Natural killer cell (primary cell): ENCODE data around the gene ATIC. TPM values are rescaled to one million over a fixed set of nuclear protein-coding genes. Genes with fewer than 3 reads are reported as not detected.
"Not testable (repeated sequence)": the region's sequence is repeated elsewhere in the genome, so short reads cannot be mapped to it uniquely, and the experiment has no call there.

Experiments
- ATAC-seq, 3 donors: fragments of 150-1000 bp in 2 of 3; fragments of 200-7000 bp in 1 of 3; cut with Tn5 transposase; 1 replicate in 1 of 3; 2 replicates in 2 of 3; pipeline ENCODE4 v1.10.0; 2021; ENCODE audit warnings: mild to moderate bottlenecking in 2 of 3, moderate library complexity in 2 of 3
- DNase-seq, 2 donors: peaks; one replicate each; pipeline versions ENCODE4 v3.0.0 to v3.0.0-alpha.2; 2013 to 2021; ENCODE audit warnings: mixed read lengths in 1 of 2
- H3K27ac ChIP-seq: one replicate; pipeline ENCODE4 v1.5.1; 2013; ENCODE audit warnings: mild to moderate bottlenecking, low read length
- H3K27me3 ChIP-seq: one replicate; pipeline ENCODE4 v1.6.1; 2013; ENCODE audit warnings: low read length; ENCODE audit not compliant: control insufficient read depth, insufficient read depth
- H3K36me3 ChIP-seq: one replicate; pipeline ENCODE4 v1.6.1; 2013; ENCODE audit warnings: low read length; ENCODE audit not compliant: control insufficient read depth, insufficient read depth
- H3K4me1 ChIP-seq: one replicate; pipeline ENCODE4 v1.6.1; 2013; ENCODE audit warnings: low read length; ENCODE audit not compliant: control insufficient read depth, insufficient read depth
- H3K4me3 ChIP-seq: one replicate; pipeline ENCODE4 v1.5.1; 2013; ENCODE audit warnings: low read length
- H3K9me3 ChIP-seq: one replicate; pipeline ENCODE4 v1.6.1; 2013; ENCODE audit warnings: low read length; ENCODE audit not compliant: control insufficient read depth, insufficient read depth
- H3K27ac Mint-ChIP-seq, 2 donors: one replicate each; pipeline ENCODE4 v1.8.0; 2022; ENCODE audit warnings: mild to moderate bottlenecking in 2 of 2, mixed read lengths in 2 of 2, moderate library complexity in 1 of 2
- H3K27me3 Mint-ChIP-seq, 2 donors: one replicate each; pipeline ENCODE4 v1.8.0; 2022; ENCODE audit warnings: low read depth in 2 of 2, mixed read lengths in 2 of 2
- H3K36me3 Mint-ChIP-seq: one replicate; pipeline ENCODE4 v1.8.0; 2022; ENCODE audit warnings: mixed read lengths
- H3K4me1 Mint-ChIP-seq, 2 donors: one replicate each; pipeline ENCODE4 v1.8.0; 2022; ENCODE audit warnings: mixed read lengths in 2 of 2
- H3K4me3 Mint-ChIP-seq: one replicate; pipeline ENCODE4 v1.8.0; 2022; ENCODE audit warnings: mild to moderate bottlenecking, moderate library complexity, mixed read lengths
- H3K9me3 Mint-ChIP-seq, 2 donors: one replicate each; pipeline ENCODE4 v1.8.0; 2022; ENCODE audit warnings: mixed read lengths in 2 of 2
- CTCF ChIP-seq: fragments of 200-600 bp; IDR thresholded peaks from one replicate; pipeline ENCODE4 v1.8.0; 2022; ENCODE audit warnings: antibody characterized with exemption
- WGBS: methylation state at CpG from one replicate; pipeline ENCODE4 v1.1.7; 2013; ENCODE audit warnings: missing lambda C conversion rate; ENCODE audit not compliant: insufficient coverage; 5-methylcytosine and 5-hydroxymethylcytosine counted together
- intact Hi-C: fragments of 100-400 bp; cut with micrococcal nuclease; formaldehyde crosslinking; loops from one replicate; pipeline ENCODE4 v1.14.2; 2022
- total RNA-seq, 4 donors: library from RNA; stranded (reverse); fragments of 120-200 nt in 1 of 4; gene quantifications; one replicate each; pipeline versions ENCODE4 v1.2.3 to v1.2.4, GENCODE V29; 2013 to 2022

The ATIC gene
- total RNA-seq, 3 donors from 2014 or later (not counting 1 experiment from before 2014, with no cell fraction given), result 33.2 to 49.9 (median 44.5) TPM

- DNase-seq (no peak), ATAC-seq (no peak)
- no peaks in the 10 kb centered on the region for H3K4me1 ChIP-seq
- H3K27me3 ChIP-seq, result no peaks in the 10 kb centered on the region
- Mint-ChIP-seq H3K27ac (no peak overlapping the region), H3K27me3 (no peaks in the 10 kb centered on the region), H3K4me1 (no peaks in the 10 kb centered on the region), H3K36me3 (no peaks in the 10 kb centered on the region), H3K4me3 (no peak overlapping the region), H3K9me3 (peaks cover 0 to 2% of the 10 kb centered on the region in 2 donors)
- WGBS, result 93% methylated on average over 6 of the region's 6 CpGs
- intact Hi-C loops, result no loop called here
- H3K4me3 ChIP-seq, result no peak overlapping the region
- no peak overlapping the region for H3K27ac ChIP-seq
- peaks cover 7% of the 10 kb centered on the region for H3K9me3 ChIP-seq
- no peak for TF ChIP-seq CTCF
- no peaks in the 10 kb centered on the region for H3K36me3 ChIP-seq
Observed at GRCh38 chr2:215299337-215299859, 12.5 kb upstream of the ATIC start.

DNA sequence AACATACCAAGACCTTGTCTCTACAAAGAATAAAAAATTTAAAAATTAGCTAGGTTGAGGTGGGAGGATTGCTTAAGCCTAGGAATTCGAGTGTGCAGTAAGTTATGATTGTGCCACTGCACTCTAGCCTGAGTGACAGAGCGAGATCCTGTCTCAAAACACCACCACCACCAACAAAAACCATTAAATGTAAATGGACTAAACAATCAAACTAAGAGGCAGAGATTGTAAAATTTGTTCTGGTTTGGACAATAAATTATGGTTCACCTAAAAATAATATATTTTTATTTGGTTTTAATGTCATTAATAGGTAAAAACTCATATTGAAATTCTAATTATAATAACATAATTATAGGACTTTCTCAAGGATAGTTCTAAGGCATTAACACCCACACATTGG lies 9.9 kb upstream of the ATIC start:
- no peak overlapping the region for H3K27ac Mint-ChIP-seq
- TF ChIP-seq CTCF, result no peak
- no peaks in the 10 kb centered on the region for H3K27me3 ChIP-seq
- no peak overlapping the region for H3K4me3 Mint-ChIP-seq
- H3K4me1 Mint-ChIP-seq, result no peaks in the 10 kb centered on the region
- peaks cover 7% of the 10 kb centered on the region for H3K9me3 ChIP-seq
- H3K27me3 Mint-ChIP-seq, result peaks cover 0 to 5% of the 10 kb centered on the region in 2 donors
- H3K4me3 ChIP-seq, result no peak overlapping the region
- no peaks in the 10 kb centered on the region for H3K36me3 Mint-ChIP-seq
- no peak overlapping the region for H3K27ac ChIP-seq
- H3K36me3 ChIP-seq, result no peaks in the 10 kb centered on the region
- no peaks in the 10 kb centered on the region for H3K4me1 ChIP-seq
- DNase-seq, result no peak
- WGBS, result no CpG with 5 or more reads among the region's 2 CpGs
- no peak for ATAC-seq
- intact Hi-C loops, result no loop called here
- peaks cover 0 to 2% of the 10 kb centered on the region in 2 donors for H3K9me3 Mint-ChIP-seq

GRCh38 chr2:215311259-215311624 lies 617 bp upstream of the ATIC start:
- peak overlapping the region; percentile 87 for H3K4me3 Mint-ChIP-seq
- H3K9me3 ChIP-seq, H3K36me3 ChIP-seq, H3K27me3 Mint-ChIP-seq, H3K36me3 Mint-ChIP-seq, H3K9me3 Mint-ChIP-seq, intact Hi-C loops, H3K27me3 ChIP-seq: not testable (repeated sequence)
- ATAC-seq, result peak; percentile 16 to 21 (median 19)
- peak in 1 of 2 donors; percentile 52 for DNase-seq
- H3K4me1 ChIP-seq, result peaks cover 15% of the 10 kb centered on the region
- peaks cover 20 to 31% of the 10 kb centered on the region in 2 donors for H3K4me1 Mint-ChIP-seq
- H3K27ac ChIP-seq, result peak overlapping the region; percentile 80
- H3K27ac Mint-ChIP-seq, result peak overlapping the region; percentile 57 to 87
- H3K4me3 ChIP-seq, result peak overlapping the region; percentile 100
- 29% methylated on average over 12 of the region's 13 CpGs for WGBS

- H3K9me3 ChIP-seq, result no peaks in the 10 kb centered on the region
- no peak overlapping the region for H3K4me3 ChIP-seq
- H3K36me3 ChIP-seq, result peaks cover 1% of the 10 kb centered on the region
- Mint-ChIP-seq H3K4me1 (peaks cover 22 to 33% of the 10 kb centered on the region in 2 donors), H3K27me3 (no peaks in the 10 kb centered on the region), H3K36me3 (no peaks in the 10 kb centered on the region), H3K9me3 (no peaks in the 10 kb centered on the region), H3K27ac (peak overlapping the region; percentile 57 to 87), H3K4me3 (peak overlapping the region; percentile 84)
- TF ChIP-seq CTCF, result no peak
- WGBS, result 90% methylated on average over 4 of the region's 4 CpGs
- intact Hi-C loops, result no loop called here
- no peaks in the 10 kb centered on the region for H3K27me3 ChIP-seq
- DNase-seq, result no peak
- no peak for ATAC-seq
- H3K27ac ChIP-seq, result no peak overlapping the region
- H3K4me1 ChIP-seq, result peaks cover 15% of the 10 kb centered on the region
Observed at GRCh38 chr2:215313255-215313613, 1.4 kb downstream of the ATIC start.
